K562 (cell line): ENCODE data around the gene NTN3.

Source experiments
- CTCF ChIP-seq, 3 experiments: IDR thresholded peaks in 2 of 3; conservative IDR thresholded peaks in 1 of 3; 2 replicates each; pipeline ENCODE4 v1.5.1; 2011 to 2012; ENCODE audit warnings: low read length in 3 of 3, mild to moderate bottlenecking in 3 of 3, control low read depth in 2 of 3, improper control_type of control experiment in 1 of 3, inconsistent platforms in 1 of 3, low read depth in 1 of 3, mixed read lengths in 1 of 3, moderate library complexity in 1 of 3; ENCODE audit not compliant: insufficient read depth in 2 of 3
- ELK1 ChIP-seq: sonication (generic); formaldehyde crosslinking; IDR thresholded peaks from 2 replicates; pipeline ENCODE4 v1.8.1; 2022; ENCODE audit warnings: missing genetic modification reagents
- EZH2 ChIP-seq: IDR thresholded peaks from 2 replicates; pipeline ENCODE4 v1.6.1; 2012; ENCODE audit warnings: low read depth, mild to moderate bottlenecking, inconsistent platforms, low read length, borderline replicate concordance
- GTF2A2 ChIP-seq: IDR thresholded peaks from 2 replicates; pipeline ENCODE4 v1.6.1; 2016; ENCODE audit warnings: mild to moderate bottlenecking, missing genetic modification characterization, missing compliant biosample characterization
- JUN ChIP-seq, 2 experiments: sonication (generic) in 1 of 2; formaldehyde crosslinking in 1 of 2; IDR thresholded peaks; 2 replicates each; pipeline versions ENCODE4 v1.6.1 to v1.8.0; 2012 to 2022; ENCODE audit warnings: borderline replicate concordance in 2 of 2, mild to moderate bottlenecking in 2 of 2, improper control_type of control experiment in 1 of 2, low read depth in 1 of 2, low read length in 1 of 2, missing genetic modification reagents in 1 of 2
- RBM34 ChIP-seq: fragments of 200-400 bp; formaldehyde crosslinking; IDR thresholded peaks from 2 replicates; pipeline ENCODE4 v1.6.1; 2018; ENCODE audit warnings: low read length, borderline replicate concordance; ENCODE audit not compliant: insufficient read depth
- RNF2 ChIP-seq: sonication (generic); IDR thresholded peaks from 2 replicates; pipeline ENCODE4 v1.6.1; 2016
- ZNF609 ChIP-seq: sonication (generic); formaldehyde crosslinking; IDR thresholded peaks from 2 replicates; pipeline ENCODE4 v1.8.1; 2023; ENCODE audit warnings: missing genetic modification reagents, mild to moderate bottlenecking, borderline replicate concordance

GRCh38 chr16:2483939-2484897, 13.1 kb downstream of the NTN3 start:
- TF ChIP-seq JUN (IDR thresholded peaks at IDR 0.05; ENCODE audit: borderline replicate concordance, low read depth, low read length) (no peak), JUN (CRISPR knock-in tag; IDR thresholded peaks at IDR 0.05; ENCODE audit: borderline replicate concordance) (no peak), RBM34 (no peak), EZH2 (no peak), ELK1 (no peak), ZNF609 (CRISPR knock-in tag) (no peak), RNF2 (no peak), CTCF (IDR thresholded peaks at IDR 0.05 in 2 of 3, conservative IDR thresholded peaks at IDR 0.05 in 1 of 3; ENCODE audit: insufficient read depth in 2 of 3, low read depth in 1 of 3, low read length in 3 of 3) (no peak), GTF2A2 (tag) (no peak)
